ENCODE data around the gene FBLIM1. TPM values are rescaled to one million over a fixed set of nuclear protein-coding genes. Genes with fewer than 3 reads are reported as not detected.
A peak's percentile ranks its signal among the peaks of the same experiment; 100 is the strongest.

The FBLIM1 gene
- total RNA-seq, 1 donor from 2014 or later: not detected

GRCh38 chr1:15753776-15754175 is 4.8 kb upstream of the FBLIM1 start:
- ATAC-seq (ENCODE audit: low read depth) (no peak), DNase-seq (no peak)
- peaks cover 24% of the 10 kb centered on the region for H3K27me3 Mint-ChIP-seq
- no peak overlapping the region for H3K27ac Mint-ChIP-seq
- TF ChIP-seq CTCF (IDR thresholded peaks at IDR 0.05): no peak
- H3K36me3 Mint-ChIP-seq (ENCODE audit: low read depth): no peaks in the 10 kb centered on the region
- peaks cover 14% of the 10 kb centered on the region for H3K4me1 Mint-ChIP-seq
- H3K4me3 Mint-ChIP-seq: no peak overlapping the region
- H3K9me3 Mint-ChIP-seq: no peaks in the 10 kb centered on the region
- intact Hi-C loops (cut with micrococcal nuclease): no loop called here
- POLR2A ChIA-PET: no interaction called here
- CTCF ChIA-PET: no interaction called here

GRCh38 chr1:15755021-15755645 is 3.5 kb upstream of the FBLIM1 start:
- H3K27ac Mint-ChIP-seq: no peak overlapping the region
- H3K4me3 Mint-ChIP-seq: no peak overlapping the region
- H3K4me1 Mint-ChIP-seq: peaks cover 18% of the 10 kb centered on the region
- intact Hi-C loops (cut with micrococcal nuclease): no loop called here
- ATAC-seq (ENCODE audit: low read depth) (no peak), DNase-seq (no peak)
- no peak for TF ChIP-seq CTCF (IDR thresholded peaks at IDR 0.05)
- CTCF ChIA-PET: no interaction called here
- H3K36me3 Mint-ChIP-seq (ENCODE audit: low read depth): no peaks in the 10 kb centered on the region
- POLR2A ChIA-PET: no interaction called here
- H3K27me3 Mint-ChIP-seq: peaks cover 26% of the 10 kb centered on the region
- H3K9me3 Mint-ChIP-seq: no peaks in the 10 kb centered on the region

- ChIA-PET CTCF (no interaction called here), POLR2A (no interaction called here)
- Mint-ChIP-seq H3K36me3 (ENCODE audit: low read depth) (no peaks in the 10 kb centered on the region), H3K4me3 (no peak overlapping the region), H3K27me3 (peaks cover 28% of the 10 kb centered on the region), H3K27ac (no peak overlapping the region), H3K9me3 (no peaks in the 10 kb centered on the region), H3K4me1 (peaks cover 18% of the 10 kb centered on the region)
- DNase-seq (no peak), ATAC-seq (ENCODE audit: low read depth) (no peak)
- intact Hi-C loops (cut with micrococcal nuclease): no loop called here
- no peak for TF ChIP-seq CTCF (IDR thresholded peaks at IDR 0.05)
Measured at GRCh38 chr1:15755646-15756040, 3.0 kb upstream of the FBLIM1 start.

- CTCF ChIA-PET: no interaction called here
- intact Hi-C loops (cut with micrococcal nuclease): no loop called here
- ATAC-seq (ENCODE audit: low read depth): no peak
- Mint-ChIP-seq H3K27me3 (peaks cover 33% of the 10 kb centered on the region), H3K4me1 (peaks cover 18% of the 10 kb centered on the region), H3K9me3 (no peaks in the 10 kb centered on the region), H3K27ac (no peak overlapping the region), H3K4me3 (no peak overlapping the region), H3K36me3 (ENCODE audit: low read depth) (no peaks in the 10 kb centered on the region)
- POLR2A ChIA-PET: no interaction called here
- DNase-seq: no peak
- TF ChIP-seq CTCF (IDR thresholded peaks at IDR 0.05): no peak
Measured at GRCh38 chr1:15756143-15757015, 2.2 kb upstream of the FBLIM1 start.

- Mint-ChIP-seq H3K27me3 (peaks cover 37% of the 10 kb centered on the region), H3K27ac (no peak overlapping the region), H3K9me3 (no peaks in the 10 kb centered on the region), H3K4me3 (peak overlapping the region; percentile 32), H3K4me1 (peaks cover 18% of the 10 kb centered on the region), H3K36me3 (ENCODE audit: low read depth) (no peaks in the 10 kb centered on the region)
- no peak for TF ChIP-seq CTCF (IDR thresholded peaks at IDR 0.05)
- POLR2A ChIA-PET: no interaction called here
- ATAC-seq (ENCODE audit: low read depth) (no peak), DNase-seq (no peak)
- intact Hi-C loops (cut with micrococcal nuclease): no loop called here
- CTCF ChIA-PET: no interaction called here
Measured at GRCh38 chr1:15757016-15757543, 1.5 kb upstream of the FBLIM1 start.

Measured in activated B cell treated with CpG ODN at 0.5 μM for 24 hours (primary cell).